Fibroblast of the conjunctiva (primary cell): ENCODE measurements around the gene MARCHF4.

Source experiments
- DNase-seq: peaks from one replicate; pipeline ENCODE4 v3.0.0-alpha.2; 2010; ENCODE audit warnings: low read depth

The MARCHF4 gene, protein sequence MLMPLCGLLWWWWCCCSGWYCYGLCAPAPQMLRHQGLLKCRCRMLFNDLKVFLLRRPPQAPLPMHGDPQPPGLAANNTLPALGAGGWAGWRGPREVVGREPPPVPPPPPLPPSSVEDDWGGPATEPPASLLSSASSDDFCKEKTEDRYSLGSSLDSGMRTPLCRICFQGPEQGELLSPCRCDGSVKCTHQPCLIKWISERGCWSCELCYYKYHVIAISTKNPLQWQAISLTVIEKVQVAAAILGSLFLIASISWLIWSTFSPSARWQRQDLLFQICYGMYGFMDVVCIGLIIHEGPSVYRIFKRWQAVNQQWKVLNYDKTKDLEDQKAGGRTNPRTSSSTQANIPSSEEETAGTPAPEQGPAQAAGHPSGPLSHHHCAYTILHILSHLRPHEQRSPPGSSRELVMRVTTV

DNA sequence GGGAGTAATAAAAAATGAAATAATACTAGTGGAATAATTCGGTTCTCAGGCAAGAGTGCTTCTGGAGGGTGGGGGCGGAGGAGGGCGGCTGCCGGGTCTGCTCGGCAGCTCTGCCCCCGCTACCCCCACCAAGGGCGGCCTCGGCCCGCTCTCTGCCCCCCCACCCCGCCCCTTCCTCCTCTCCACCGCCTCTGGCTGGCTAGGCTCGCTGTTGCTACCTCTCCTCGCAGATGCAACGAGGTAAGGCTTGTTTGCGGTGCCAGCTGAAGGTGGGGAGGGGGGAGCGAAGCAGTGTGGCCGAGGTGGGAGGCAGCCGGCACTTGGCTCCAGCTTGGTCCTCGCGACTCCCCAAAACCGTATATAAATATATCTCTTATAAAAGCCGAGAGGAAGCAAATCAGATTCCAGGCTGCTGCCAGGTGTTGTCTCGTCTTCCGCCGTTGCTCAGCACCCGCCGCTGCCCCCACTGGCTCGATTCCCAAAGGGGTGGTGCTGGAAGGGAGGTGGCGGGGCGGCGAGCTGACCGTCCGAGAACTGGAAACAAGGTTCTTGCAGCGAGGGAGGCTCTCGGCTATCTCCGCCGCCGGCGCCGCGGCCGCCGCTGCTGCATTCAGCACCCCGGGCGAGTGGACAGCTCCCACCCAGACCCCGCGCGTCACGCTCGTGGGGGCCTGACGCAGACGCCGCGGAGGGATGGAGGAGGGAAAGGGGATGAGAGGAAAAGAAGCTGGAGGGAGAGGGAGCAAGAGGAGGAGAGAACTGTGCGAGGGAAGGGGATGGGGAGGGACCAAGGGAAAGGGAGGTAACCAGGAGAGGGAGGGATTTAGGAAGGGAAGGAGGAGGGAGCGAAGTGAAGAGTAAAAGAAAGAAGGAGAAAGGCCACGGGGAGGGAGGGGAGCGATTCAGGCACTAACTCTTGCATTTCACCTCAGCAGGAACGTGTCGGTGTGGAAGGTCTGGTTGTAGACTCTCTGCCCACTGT, at the start of gene MARCHF4:
Gene MARCHF4, minus strand, starts transcription at position 763 of the 982 bp plus-strand sequence. CDS start 2,223 bp downstream, outside the sequence.
- DNase-seq: peak; percentile 56

- no peak for DNase-seq
These were observed 48.3 kb upstream of the MARCHF4 start for GRCh38 chr2:216420367-216421101.

DNA sequence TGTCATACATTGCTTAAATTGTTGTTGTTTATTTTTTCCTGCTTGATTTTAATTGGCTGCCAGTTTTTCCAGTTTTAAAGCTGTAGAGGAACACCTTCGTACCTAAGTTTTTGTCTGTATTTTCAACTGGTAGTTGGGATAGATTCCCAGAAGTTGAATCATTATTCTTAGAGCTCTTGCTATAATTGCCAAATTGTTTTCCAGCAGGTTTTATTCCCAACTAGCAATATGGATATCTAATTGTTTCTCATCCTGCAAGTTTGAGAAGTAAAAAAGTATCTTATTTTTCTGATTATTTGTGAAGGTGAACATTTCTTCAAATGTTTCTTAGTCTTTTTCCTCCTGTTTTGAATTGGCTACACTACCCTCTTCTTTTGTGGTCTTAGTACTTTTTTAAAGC, 46.7 kb upstream of the MARCHF4 start:
- DNase-seq: no peak

- no peak for DNase-seq
These were observed 44.5 kb upstream of the MARCHF4 start for GRCh38 chr2:216416571-216417307.

DNA sequence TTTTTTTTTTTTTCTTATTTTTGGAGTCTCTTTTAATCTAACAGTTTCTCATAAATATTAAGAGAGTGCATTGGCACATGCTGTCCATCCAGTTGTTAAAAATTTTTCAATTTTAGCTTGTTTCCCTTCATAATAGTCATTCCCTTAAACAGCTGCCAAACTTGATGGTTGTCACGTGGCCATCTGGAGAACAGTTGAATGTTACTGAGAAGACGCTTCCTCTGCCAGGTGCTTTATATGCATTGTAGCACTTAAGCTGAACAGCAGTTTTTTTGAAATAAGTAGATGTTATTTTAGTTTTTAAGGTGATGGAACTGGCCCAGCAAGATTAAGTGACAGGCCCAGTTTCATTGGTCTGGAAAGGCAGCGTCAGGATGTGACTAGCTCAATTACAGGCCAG, 43.3 kb upstream of the MARCHF4 start:
- no peak for DNase-seq

GRCh38 chr2:216414772-216415319, 42.6 kb upstream of the MARCHF4 start:
- no peak for DNase-seq

DNA sequence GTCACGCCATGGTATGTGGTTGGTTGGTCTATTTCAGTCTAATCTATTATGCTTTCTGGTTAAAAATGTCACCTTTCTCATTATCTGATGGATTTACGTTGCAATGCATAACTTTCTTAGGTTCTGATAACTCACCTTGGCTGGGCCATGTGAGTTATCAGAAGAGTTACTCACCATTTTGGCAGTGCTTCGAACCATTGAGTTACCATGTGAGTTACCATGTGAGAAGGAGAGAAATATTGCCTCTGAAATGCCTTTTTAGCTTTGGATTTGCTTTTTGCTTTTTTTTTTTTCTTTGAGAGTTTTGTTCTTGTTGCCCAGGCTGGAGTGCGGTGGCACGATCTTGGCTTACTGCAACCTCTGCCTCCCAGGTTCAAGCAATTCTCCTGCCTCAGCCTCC, 41.6 kb upstream of the MARCHF4 start:
- no peak for DNase-seq

- peak; percentile 94 for DNase-seq
These were observed 40.0 kb upstream of the MARCHF4 start, which contains the start of gene SMARCAL1 for GRCh38 chr2:216412022-216412999. TSS of gene SMARCAL1 (plus strand) at chr2:216412484. CDS start at chr2:216414705, 2,221 bp downstream.

DNA sequence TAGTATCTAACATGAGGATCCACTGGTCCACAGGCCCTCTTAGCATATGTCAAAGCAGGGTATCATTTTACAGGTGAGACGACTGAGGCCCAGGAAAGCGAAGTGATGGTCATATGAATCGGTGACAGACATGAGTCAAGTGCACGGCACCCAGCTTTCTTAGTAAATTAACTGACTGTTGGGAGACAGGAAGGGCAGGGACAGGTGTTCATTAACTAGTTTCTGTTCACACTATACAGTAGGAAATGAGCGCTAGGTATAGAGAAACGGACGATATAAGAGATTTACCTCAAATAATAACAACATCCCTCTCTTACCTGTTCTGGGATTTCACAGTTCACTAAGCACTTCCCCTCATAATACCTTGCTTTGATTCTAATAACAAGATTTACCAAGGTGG, 38.3 kb upstream of the MARCHF4 start:
- no peak for DNase-seq

GRCh38 chr2:216408426-216409290, 36.4 kb upstream of the MARCHF4 start:
- DNase-seq: no peak

- no peak for DNase-seq
These were observed 34.5 kb upstream of the MARCHF4 start for GRCh38 chr2:216406826-216407225.

DNA sequence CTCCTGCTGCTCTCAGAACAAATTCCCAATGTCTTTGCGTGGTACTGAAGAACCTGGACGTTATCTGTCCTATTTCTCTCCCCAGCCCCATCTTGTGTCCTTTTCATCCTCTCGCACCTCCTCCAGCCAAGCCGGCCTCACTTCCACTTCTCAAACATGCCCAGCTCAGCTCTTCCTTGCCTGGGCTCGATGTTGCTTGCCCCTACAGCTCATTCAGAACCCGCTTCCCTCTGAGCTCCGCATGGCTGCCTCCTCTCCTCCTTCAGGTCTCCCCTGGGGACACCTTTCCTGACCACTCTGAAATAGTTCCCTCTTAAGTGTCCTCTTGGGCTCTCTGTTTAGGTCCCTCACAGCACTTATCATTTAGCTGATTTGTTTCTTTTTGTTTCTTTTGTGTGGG, 33.3 kb upstream of the MARCHF4 start:
- no peak for DNase-seq

GRCh38 chr2:216404010-216404618, 31.8 kb upstream of the MARCHF4 start:
- DNase-seq: peak; percentile 20

DNA sequence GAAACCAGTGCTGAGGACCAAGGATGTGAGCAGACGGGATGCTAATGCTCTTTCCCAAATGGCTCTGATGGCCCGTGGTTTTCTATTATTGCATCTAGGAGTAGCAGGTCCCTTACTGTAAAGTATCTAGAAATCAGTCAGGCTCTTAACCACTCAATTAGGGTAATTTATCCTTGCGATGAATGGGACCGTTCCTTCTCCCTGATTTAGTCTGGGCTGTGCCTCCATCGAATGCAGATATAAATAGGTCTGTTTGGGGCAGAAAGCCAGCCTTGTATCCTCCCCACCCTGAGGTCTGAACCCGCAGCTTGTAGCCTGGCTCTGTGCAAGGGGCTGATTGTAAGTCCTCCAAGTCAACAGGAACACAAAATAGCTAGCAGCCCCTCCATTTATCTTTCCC, 30.5 kb upstream of the MARCHF4 start:
- no peak for DNase-seq

GRCh38 chr2:216399621-216400020, 27.3 kb upstream of the MARCHF4 start:
- DNase-seq: no peak

DNA sequence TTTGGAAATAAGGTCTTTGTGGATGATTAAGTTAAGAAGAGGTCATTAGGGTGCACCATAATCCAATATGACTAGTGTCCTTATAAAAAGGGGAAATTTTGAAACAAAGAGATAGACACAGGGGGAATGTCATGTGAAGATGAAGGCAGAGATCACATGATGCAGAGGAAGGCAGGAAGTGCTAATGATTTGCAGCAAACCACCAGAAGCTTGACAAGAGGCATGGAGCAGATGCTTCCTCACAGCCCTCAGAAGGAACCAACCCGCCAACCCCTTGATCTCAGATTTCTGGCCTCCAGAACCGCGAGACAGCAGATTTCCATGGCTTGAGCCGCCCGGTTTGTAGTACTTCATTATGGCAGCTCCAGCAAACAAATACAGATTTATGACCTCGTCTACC, 22.6 kb upstream of the MARCHF4 start:
- no peak for DNase-seq

DNA sequence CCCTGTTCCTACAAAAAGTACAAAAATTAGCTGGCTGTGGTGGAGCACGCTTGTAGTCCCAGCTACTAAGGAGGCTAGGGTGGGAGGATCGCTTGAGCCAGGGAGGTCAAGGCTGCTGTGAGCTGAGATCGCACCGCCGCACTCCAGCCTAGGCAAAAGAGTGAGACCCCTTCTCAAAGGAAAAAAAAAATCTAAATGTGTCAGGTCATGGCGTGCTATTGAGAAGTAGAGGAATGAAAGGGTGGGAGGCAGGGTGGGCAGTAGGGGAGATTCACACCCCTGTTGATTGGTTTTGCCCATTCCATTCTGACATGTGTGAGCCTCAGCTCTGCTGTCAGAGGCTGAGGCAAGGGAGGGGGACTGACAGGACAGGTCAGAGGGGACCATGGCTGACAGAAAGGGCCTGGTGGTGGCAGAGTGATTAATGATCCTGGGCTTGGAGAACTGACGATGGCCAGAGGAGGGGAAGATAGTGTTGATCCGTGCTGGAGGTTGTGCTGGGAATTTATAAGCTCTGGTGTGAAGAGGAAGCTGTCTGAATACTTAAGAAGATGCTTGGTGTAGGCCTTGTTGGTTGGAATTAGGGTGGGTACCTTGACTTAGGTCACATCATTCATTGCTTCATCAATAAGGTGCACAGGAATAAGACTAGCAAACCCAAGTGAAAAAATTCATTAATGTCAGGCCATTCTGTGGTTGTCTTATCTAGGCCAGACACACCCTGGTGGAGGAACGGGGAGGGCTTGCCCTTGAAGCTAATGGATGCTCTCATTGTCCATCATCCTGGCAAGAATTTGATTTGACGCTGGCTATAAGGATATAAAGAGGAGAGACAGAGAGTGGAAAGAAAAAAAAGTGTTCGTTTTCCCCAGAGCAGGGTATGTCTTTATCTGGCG, 20.9 kb upstream of the MARCHF4 start:
- DNase-seq: no peak
